HepG2 (cell line): ENCODE measurements around the gene SMYD4. TPM values are rescaled to one million over a fixed set of nuclear protein-coding genes. Genes with fewer than 3 reads are reported as not detected.

Source experiments
- CEBPG ChIP-seq: IDR thresholded peaks from 2 replicates; pipeline ENCODE4 v1.6.1; 2016
- GLI4 ChIP-seq: sonication (generic); formaldehyde crosslinking; IDR thresholded peaks from 2 replicates; pipeline ENCODE4 v1.5.1; 2020; ENCODE audit warnings: missing genetic modification reagents, mild to moderate bottlenecking, moderate library complexity, borderline replicate concordance
- HHEX ChIP-seq: IDR thresholded peaks from 2 replicates; pipeline ENCODE4 v1.6.1; 2016; ENCODE audit warnings: control low read depth
- HNF4G ChIP-seq, 2 experiments: sonication (generic) in 1 of 2; formaldehyde crosslinking in 1 of 2; IDR thresholded peaks; 2 replicates each; pipeline versions ENCODE4 v1.4.0 to v1.6.1; 2011 to 2020; ENCODE audit warnings: borderline replicate concordance in 2 of 2, low read depth in 2 of 2, mild to moderate bottlenecking in 2 of 2, low read length in 1 of 2, missing genetic modification reagents in 1 of 2, moderate library complexity in 1 of 2
- HNRNPUL1 ChIP-seq: fragments of 200-400 bp; formaldehyde crosslinking; IDR thresholded peaks from 2 replicates; pipeline ENCODE4 v1.6.1; 2017; ENCODE audit warnings: low read depth, mild to moderate bottlenecking, low read length, moderate library complexity
- HOXA3 ChIP-seq: sonication (generic); formaldehyde crosslinking; IDR thresholded peaks from 2 replicates; pipeline ENCODE4 v1.5.0; 2020; ENCODE audit warnings: missing genetic modification reagents
- HOXA5 ChIP-seq: sonication (generic); formaldehyde crosslinking; IDR thresholded peaks from 2 replicates; pipeline ENCODE4 v1.4.0; 2020; ENCODE audit warnings: missing genetic modification reagents
- IRX3 ChIP-seq: sonication (generic); formaldehyde crosslinking; IDR thresholded peaks from 2 replicates; pipeline ENCODE4 v1.8.1; 2023; ENCODE audit warnings: mild to moderate bottlenecking, low read depth, missing genetic modification reagents, borderline replicate concordance
- MEIS2 ChIP-seq: sonication (generic); formaldehyde crosslinking; IDR thresholded peaks from 2 replicates; pipeline ENCODE4 v1.9.0; 2021; ENCODE audit warnings: mild to moderate bottlenecking, missing genetic modification reagents
- MTF2 ChIP-seq: sonication (generic); formaldehyde crosslinking; IDR thresholded peaks from 2 replicates; pipeline ENCODE4 v1.5.0; 2020; ENCODE audit warnings: missing genetic modification reagents, borderline replicate concordance
- NAIF1 ChIP-seq: sonication (generic); formaldehyde crosslinking; IDR thresholded peaks from 2 replicates; pipeline ENCODE4 v1.5.0; 2020; ENCODE audit warnings: mild to moderate bottlenecking, missing genetic modification reagents, borderline replicate concordance
- PTBP1 ChIP-seq: fragments of 200-400 bp; formaldehyde crosslinking; IDR thresholded peaks from 2 replicates; pipeline ENCODE4 v1.6.1; 2018; ENCODE audit warnings: low read length, low read depth; ENCODE audit not compliant: poor library complexity, severe bottlenecking
- RARG ChIP-seq: sonication (generic); formaldehyde crosslinking; IDR thresholded peaks from 2 replicates; pipeline ENCODE4 v1.4.0; 2020; ENCODE audit warnings: low read depth, mild to moderate bottlenecking, missing genetic modification reagents
- SP5 ChIP-seq: IDR thresholded peaks from 2 replicates; pipeline ENCODE4 v1.6.1; 2016; ENCODE audit warnings: low read depth, borderline replicate concordance
- TCF12 ChIP-seq, 2 experiments: fragments of 450-650 bp in 1 of 2; sonication (generic) in 1 of 2; formaldehyde crosslinking in 1 of 2; IDR thresholded peaks; 2 replicates each; pipeline versions ENCODE4 v1.6.1 to v1.8.0; 2017 to 2022; ENCODE audit warnings: antibody characterized with exemption in 1 of 2, mild to moderate bottlenecking in 1 of 2, missing genetic modification reagents in 1 of 2, moderate library complexity in 1 of 2
- ZBTB7B ChIP-seq: sonication (generic); formaldehyde crosslinking; IDR thresholded peaks from 2 replicates; pipeline ENCODE4 v1.4.0; 2020; ENCODE audit warnings: missing genetic modification reagents
- ZMAT3 ChIP-seq: sonication (generic); formaldehyde crosslinking; conservative IDR thresholded peaks from 2 replicates; pipeline ENCODE4 v1.7.0; 2021; ENCODE audit warnings: missing genetic modification reagents
- ZNF567 ChIP-seq: sonication (generic); formaldehyde crosslinking; IDR thresholded peaks from 2 replicates; pipeline ENCODE4 v1.8.1; 2023; ENCODE audit warnings: mild to moderate bottlenecking, missing genetic modification reagents, borderline replicate concordance
- ZSCAN22 ChIP-seq: sonication (generic); formaldehyde crosslinking; IDR thresholded peaks from 2 replicates; pipeline ENCODE4 v1.4.0; 2020; ENCODE audit warnings: mild to moderate bottlenecking, missing genetic modification reagents
- polyA plus RNA-seq, 8 experiments: library from polyadenylated mRNA; depleted of rRNA in 3 of 8; stranded (reverse) in 7 of 8; unstranded in 1 of 8; fragments of >200 nt; fragmentation: Illumina TruSeq in 4 of 8; extraction: Trizol in 4 of 8; gene quantifications; 2 replicates each; pipeline versions ENCODE4 v1.2.1 to v1.2.3, GENCODE V29; 2011 to 2016; ENCODE audit warnings: low read depth in 4 of 8, missing spikeins in 1 of 8, mixed read lengths in 1 of 8; ENCODE audit not compliant: insufficient read depth in 1 of 8
- total RNA-seq, 5 experiments: library from RNA; depleted of rRNA; stranded (reverse); fragments of >200 nt; fragmentation: Illumina TruSeq; extraction: Trizol; gene quantifications; 2 replicates each; pipeline ENCODE4 v1.2.3, GENCODE V29; 2016; ENCODE audit warnings: low read depth in 1 of 5
- TF ChIP-seq, protein P1 (sequence below): sonication (generic); formaldehyde crosslinking; IDR thresholded peaks from 2 replicates; pipeline ENCODE4 v1.4.0; 2020; ENCODE audit warnings: low read depth, mild to moderate bottlenecking, missing genetic modification reagents
- TF ChIP-seq, protein P2 (sequence below): sonication (generic); formaldehyde crosslinking; IDR thresholded peaks from 2 replicates; pipeline ENCODE4 v1.4.0; 2020; ENCODE audit warnings: mild to moderate bottlenecking, missing genetic modification reagents
- TF ChIP-seq, protein P3 (sequence below): sonication (generic); formaldehyde crosslinking; IDR thresholded peaks from 2 replicates; pipeline ENCODE4 v1.9.0; 2021; ENCODE audit warnings: missing genetic modification reagents, mild to moderate bottlenecking, borderline replicate concordance

SMYD4 gene
- total and polyA plus RNA-seq, 2 of the 13 experiments (the other 11 are each of a cell fraction or from before 2014, with no cell fraction given): 7.4 to 11.3 TPM

DNA sequence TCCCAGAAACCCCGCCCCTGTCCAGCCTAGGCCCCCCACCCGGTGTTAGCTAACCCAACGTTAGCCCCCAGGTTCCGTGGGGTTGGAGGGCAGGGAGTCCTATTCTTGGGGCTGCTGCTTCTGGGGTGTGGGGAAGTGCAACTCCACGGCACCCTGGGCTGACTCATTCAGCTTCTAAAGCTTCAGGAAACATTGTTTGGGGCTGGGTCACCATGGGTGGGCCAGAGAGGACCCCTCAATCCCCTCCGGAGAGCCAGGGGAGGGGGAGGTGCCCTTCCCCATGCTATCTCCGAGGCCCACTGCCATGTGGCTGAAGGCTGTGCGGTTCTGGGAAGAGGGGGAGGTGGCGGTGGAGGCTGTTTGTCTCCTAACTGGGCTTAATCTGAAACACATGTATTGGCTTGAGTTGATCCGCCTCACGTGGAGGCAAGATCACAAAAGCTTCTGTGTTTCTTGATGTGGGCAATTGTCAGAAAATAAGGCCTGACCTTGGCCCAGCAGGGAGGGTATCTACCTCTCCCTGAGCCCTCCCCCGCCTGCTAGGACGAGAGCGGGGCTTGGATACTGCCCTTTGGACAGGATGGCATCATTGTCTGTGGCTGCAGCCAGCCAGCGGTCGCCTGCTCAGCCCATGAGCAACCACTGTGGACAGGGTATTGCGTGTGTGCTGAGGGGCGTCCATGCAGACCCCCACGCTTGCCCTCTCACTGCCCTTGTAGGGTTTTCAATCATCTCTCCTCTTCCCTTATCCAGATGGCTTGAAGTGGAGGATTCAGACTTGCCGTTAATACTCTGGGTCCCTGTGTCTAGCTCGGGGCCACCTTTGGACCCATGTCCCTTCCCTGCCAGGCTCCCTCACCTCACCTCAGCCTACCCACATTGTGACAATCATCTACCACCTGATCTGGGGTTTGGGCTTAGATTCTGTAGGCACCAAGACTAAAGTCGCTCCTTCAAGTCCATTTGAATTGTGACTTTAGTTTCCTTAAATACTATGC is 66.5 kb downstream of the SMYD4 start (continued):
- TF ChIP-seq ZNF567 (CRISPR knock-in tag): no peak
- TF ChIP-seq HNF4G (IDR thresholded peaks at IDR 0.05; ENCODE audit: borderline replicate concordance, low read depth, low read length): peak; percentile 98
- TF ChIP-seq HNF4G (CRISPR knock-in tag; IDR thresholded peaks at IDR 0.05; ENCODE audit: borderline replicate concordance, low read depth): peak; percentile 89
- TF ChIP-seq CEBPG: peak; percentile 81
- no peak for TF ChIP-seq ZSCAN22 (CRISPR knock-in tag)
- TF ChIP-seq NAIF1 (CRISPR knock-in tag): 0 out of 2 replicates have a peak, but pooled peaks have one; percentile 52
- TF ChIP-seq HHEX (CRISPR knock-in tag): peak; percentile 39; the same call in 1 of the 2 replicates
- peak; percentile 78 for TF ChIP-seq SP5 (CRISPR knock-in tag)
- TF ChIP-seq TCF12 (IDR thresholded peaks at IDR 0.05): no peak
- peak; percentile 35; the same call in 1 of the 2 replicates for TF ChIP-seq TCF12 (CRISPR knock-in tag; IDR thresholded peaks at IDR 0.05)
- TF ChIP-seq, protein P1, sequence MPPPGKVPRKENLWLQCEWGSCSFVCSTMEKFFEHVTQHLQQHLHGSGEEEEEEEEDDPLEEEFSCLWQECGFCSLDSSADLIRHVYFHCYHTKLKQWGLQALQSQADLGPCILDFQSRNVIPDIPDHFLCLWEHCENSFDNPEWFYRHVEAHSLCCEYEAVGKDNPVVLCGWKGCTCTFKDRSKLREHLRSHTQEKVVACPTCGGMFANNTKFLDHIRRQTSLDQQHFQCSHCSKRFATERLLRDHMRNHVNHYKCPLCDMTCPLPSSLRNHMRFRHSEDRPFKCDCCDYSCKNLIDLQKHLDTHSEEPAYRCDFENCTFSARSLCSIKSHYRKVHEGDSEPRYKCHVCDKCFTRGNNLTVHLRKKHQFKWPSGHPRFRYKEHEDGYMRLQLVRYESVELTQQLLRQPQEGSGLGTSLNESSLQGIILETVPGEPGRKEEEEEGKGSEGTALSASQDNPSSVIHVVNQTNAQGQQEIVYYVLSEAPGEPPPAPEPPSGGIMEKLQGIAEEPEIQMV (CRISPR knock-in tag): no peak
- no peak for TF ChIP-seq RARG (CRISPR knock-in tag)
- TF ChIP-seq HOXA5 (CRISPR knock-in tag): peak; percentile 6; the same call in 1 of the 2 replicates
- no peak for TF ChIP-seq GLI4 (CRISPR knock-in tag)
- TF ChIP-seq MEIS2: 0 out of 2 replicates have a peak, but pooled peaks have one; percentile 61
- TF ChIP-seq MTF2 (CRISPR knock-in tag): 0 out of 2 replicates have a peak, but pooled peaks have one; percentile 46
- TF ChIP-seq, protein P2, sequence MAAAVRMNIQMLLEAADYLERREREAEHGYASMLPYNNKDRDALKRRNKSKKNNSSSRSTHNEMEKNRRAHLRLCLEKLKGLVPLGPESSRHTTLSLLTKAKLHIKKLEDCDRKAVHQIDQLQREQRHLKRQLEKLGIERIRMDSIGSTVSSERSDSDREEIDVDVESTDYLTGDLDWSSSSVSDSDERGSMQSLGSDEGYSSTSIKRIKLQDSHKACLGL (CRISPR knock-in tag): peak; percentile 67; the same call in 1 of the 2 replicates
- peak; percentile 80 for TF ChIP-seq ZBTB7B
- TF ChIP-seq PTBP1: no peak
- TF ChIP-seq, protein P3, sequence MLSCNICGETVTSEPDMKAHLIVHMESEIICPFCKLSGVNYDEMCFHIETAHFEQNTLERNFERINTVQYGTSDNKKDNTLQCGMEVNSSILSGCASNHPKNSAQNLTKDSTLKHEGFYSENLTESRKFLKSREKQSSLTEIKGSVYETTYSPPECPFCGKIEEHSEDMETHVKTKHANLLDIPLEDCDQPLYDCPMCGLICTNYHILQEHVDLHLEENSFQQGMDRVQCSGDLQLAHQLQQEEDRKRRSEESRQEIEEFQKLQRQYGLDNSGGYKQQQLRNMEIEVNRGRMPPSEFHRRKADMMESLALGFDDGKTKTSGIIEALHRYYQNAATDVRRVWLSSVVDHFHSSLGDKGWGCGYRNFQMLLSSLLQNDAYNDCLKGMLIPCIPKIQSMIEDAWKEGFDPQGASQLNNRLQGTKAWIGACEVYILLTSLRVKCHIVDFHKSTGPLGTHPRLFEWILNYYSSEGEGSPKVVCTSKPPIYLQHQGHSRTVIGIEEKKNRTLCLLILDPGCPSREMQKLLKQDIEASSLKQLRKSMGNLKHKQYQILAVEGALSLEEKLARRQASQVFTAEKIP: no peak; the same call in 1 of the 2 replicates
- TF ChIP-seq ZMAT3 (CRISPR knock-in tag): peak; percentile 44; the same call in 1 of the 2 replicates
- TF ChIP-seq HNRNPUL1: no peak
- no peak for TF ChIP-seq IRX3 (CRISPR knock-in tag)
- peak; percentile 80; the same call in 1 of the 2 replicates for TF ChIP-seq HOXA3 (CRISPR knock-in tag)
